Sigmoid colon (tissue), 7 donors: ENCODE data around the gene SHISA6. TPM values are rescaled to one million over a fixed set of nuclear protein-coding genes. Genes with fewer than 3 reads are reported as not detected.
"Not testable (repeated sequence)": the region's sequence is repeated elsewhere in the genome, so short reads cannot be mapped to it uniquely, and the experiment has no call there.

Source experiments
- DNase-seq: peaks from one replicate; pipeline ENCODE4 v3.0.0-alpha.2; 2019
- H3K27ac ChIP-seq, 4 donors: fragments of 200-600 bp; sonication (generic); one replicate each; pipeline ENCODE4 v1.5.1; 2016 to 2019; ENCODE audit warnings: mild to moderate bottlenecking in 1 of 4
- H3K27me3 ChIP-seq, 3 donors: fragments of 200-600 bp; sonication (generic); one replicate each; pipeline ENCODE4 v1.5.1; 2019; ENCODE audit warnings: mild to moderate bottlenecking in 1 of 3
- H3K36me3 ChIP-seq, 4 donors: fragments of 200-600 bp; sonication (generic); one replicate each; pipeline ENCODE4 v1.5.1; 2016 to 2019
- H3K4me1 ChIP-seq, 4 donors: fragments of 200-600 bp; sonication (generic); one replicate each; pipeline ENCODE4 v1.5.1; 2017 to 2019
- H3K4me3 ChIP-seq, 4 donors: fragments of 200-600 bp; sonication (generic); one replicate each; pipeline ENCODE4 v1.5.1; 2017 to 2019; ENCODE audit warnings: mild to moderate bottlenecking in 2 of 4, moderate library complexity in 1 of 4
- H3K9me3 ChIP-seq, 4 donors: fragments of 200-600 bp in 3 of 4; sonication (generic) in 3 of 4; one replicate each; pipeline versions ENCODE4 v1.5.1 to v1.6.1; 2013 to 2019
- EP300 ChIP-seq, 4 donors: sonication (generic); formaldehyde crosslinking; IDR thresholded peaks; one replicate each; pipeline ENCODE4 v1.6.1; 2017; ENCODE audit warnings: antibody characterized with exemption in 4 of 4
- POLR2A ChIP-seq, 2 donors: fragments of 450-650 bp; IDR thresholded peaks; one replicate each; pipeline ENCODE4 v1.6.1; 2016; ENCODE audit warnings: antibody characterized with exemption in 2 of 2, mild to moderate bottlenecking in 2 of 2, moderate library complexity in 2 of 2
- POLR2AphosphoS5 ChIP-seq, 4 donors: sonication (generic); formaldehyde crosslinking; IDR thresholded peaks; one replicate each; pipeline ENCODE4 v1.6.1; 2017; ENCODE audit warnings: antibody characterized with exemption in 4 of 4
- WGBS, 2 donors: extraction: QIAGEN DNeasy Blood & Tissue Kit; methylation state at CpG; one replicate each; pipeline ENCODE4 v1.1.7; 2013; 5-methylcytosine and 5-hydroxymethylcytosine counted together
- intact Hi-C: fragments of 100-400 bp; cut with DNase I; formaldehyde crosslinking; loops from one replicate; pipeline ENCODE4 v1.15.1; 2023
- polyA plus RNA-seq, 3 donors: library from polyadenylated mRNA; stranded (reverse); fragments of 200-250 nt; gene quantifications; one replicate each; pipeline ENCODE4 v1.2.3, GENCODE V29; 2013
- total RNA-seq, 4 donors: library from RNA; depleted of rRNA; stranded (reverse); fragments of >200 nt; gene quantifications; one replicate each; pipeline ENCODE4 v1.1.0, GENCODE V29; 2016
- TF ChIP-seq, protein P1 (sequence below), 4 experiments: fragments of 450-650 bp in 3 of 4; fragments of 200-600 bp in 1 of 4; IDR thresholded peaks; one replicate each; pipeline ENCODE4 v1.5.1; 2016 to 2019; ENCODE audit warnings: antibody characterized with exemption in 4 of 4, mild to moderate bottlenecking in 3 of 4, moderate library complexity in 2 of 4
- donor health status: healthy with polysubstance abuse.
- donor health status: Bipolar disorder and iron deficiency.
- donor health status: healthy.

Gene SHISA6
- total and polyA plus RNA-seq, 7 donors = under 0.01 to 1.1 (median 0.38) TPM; not detected in 1

DNA sequence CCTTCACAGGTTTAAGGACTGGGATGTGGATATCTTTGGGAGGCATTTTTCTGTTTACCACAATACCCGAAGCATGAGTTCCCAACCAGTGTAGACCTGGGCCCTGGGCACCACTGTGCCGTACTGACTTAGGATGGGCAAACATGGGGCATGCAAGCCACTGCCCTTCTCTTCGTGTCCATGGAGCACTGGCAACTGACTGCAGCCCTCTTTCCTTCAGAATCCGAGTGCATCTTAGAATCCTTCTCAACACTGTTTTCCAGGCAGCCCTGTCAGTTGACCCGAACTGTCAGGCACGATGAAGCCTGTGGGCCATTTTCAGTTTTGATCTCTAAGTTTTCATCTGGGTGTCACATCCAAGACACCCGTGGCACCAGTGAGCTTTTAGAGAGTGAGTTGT is 59.2 kb downstream of the SHISA6 start:
- Histone ChIP-seq H3K27ac (no peak overlapping the region), H3K27me3 (no peaks in the 10 kb centered on the region), H3K4me3 (no peak overlapping the region), H3K36me3 (no peaks in the 10 kb centered on the region), H3K4me1 (peaks cover 0 to 12% (median 11%) of the 10 kb centered on the region in 4 donors), H3K9me3 (no peaks in the 10 kb centered on the region)
- 91 to 92% methylated on average over 7 of the region's 7 CpGs for WGBS, 2 donors
- intact Hi-C loops = loop anchor here (10.0 kb wide), 1 partner anchor 555 kb away; no protein-coding TSS in a partner anchor
- DNase-seq = no peak
- TF ChIP-seq, protein P1, sequence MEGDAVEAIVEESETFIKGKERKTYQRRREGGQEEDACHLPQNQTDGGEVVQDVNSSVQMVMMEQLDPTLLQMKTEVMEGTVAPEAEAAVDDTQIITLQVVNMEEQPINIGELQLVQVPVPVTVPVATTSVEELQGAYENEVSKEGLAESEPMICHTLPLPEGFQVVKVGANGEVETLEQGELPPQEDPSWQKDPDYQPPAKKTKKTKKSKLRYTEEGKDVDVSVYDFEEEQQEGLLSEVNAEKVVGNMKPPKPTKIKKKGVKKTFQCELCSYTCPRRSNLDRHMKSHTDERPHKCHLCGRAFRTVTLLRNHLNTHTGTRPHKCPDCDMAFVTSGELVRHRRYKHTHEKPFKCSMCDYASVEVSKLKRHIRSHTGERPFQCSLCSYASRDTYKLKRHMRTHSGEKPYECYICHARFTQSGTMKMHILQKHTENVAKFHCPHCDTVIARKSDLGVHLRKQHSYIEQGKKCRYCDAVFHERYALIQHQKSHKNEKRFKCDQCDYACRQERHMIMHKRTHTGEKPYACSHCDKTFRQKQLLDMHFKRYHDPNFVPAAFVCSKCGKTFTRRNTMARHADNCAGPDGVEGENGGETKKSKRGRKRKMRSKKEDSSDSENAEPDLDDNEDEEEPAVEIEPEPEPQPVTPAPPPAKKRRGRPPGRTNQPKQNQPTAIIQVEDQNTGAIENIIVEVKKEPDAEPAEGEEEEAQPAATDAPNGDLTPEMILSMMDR (IDR thresholded peaks at IDR 0.05) = no peak
- TF ChIP-seq POLR2A (IDR thresholded peaks at IDR 0.05) (no peak), EP300 (IDR thresholded peaks at IDR 0.05) (no peak), POLR2AphosphoS5 (IDR thresholded peaks at IDR 0.05) (no peak)

DNA sequence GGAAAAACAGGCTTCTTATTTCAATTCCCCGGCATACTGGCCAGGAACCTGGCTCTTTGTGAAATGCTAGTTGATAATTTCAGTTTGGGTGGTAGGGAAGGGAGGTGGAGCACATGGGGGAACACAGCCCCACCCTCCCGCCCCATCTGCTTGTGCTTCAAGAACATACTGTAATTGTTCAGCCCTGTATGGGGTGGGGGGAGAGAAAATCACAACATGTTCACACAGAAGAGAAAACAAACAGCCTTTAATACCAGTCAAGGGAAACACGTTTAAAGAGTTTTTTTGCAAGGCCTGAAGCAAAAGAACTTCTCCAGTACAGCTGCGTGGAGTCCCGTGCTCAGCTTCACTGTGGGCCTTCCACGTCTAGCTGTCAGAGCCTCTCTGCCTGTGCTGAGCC is 59.7 kb downstream of the SHISA6 start:
- no peaks in the 10 kb centered on the region for H3K36me3 ChIP-seq
- H3K4me3 ChIP-seq = no peak overlapping the region
- DNase-seq = no peak
- H3K4me1 ChIP-seq = peaks cover 0 to 12% (median 11%) of the 10 kb centered on the region in 4 donors
- no peaks in the 10 kb centered on the region for H3K9me3 ChIP-seq
- no peak overlapping the region for H3K27ac ChIP-seq
- no peak for TF ChIP-seq POLR2AphosphoS5 (IDR thresholded peaks at IDR 0.05)
- TF ChIP-seq EP300 (IDR thresholded peaks at IDR 0.05) = no peak
- TF ChIP-seq, protein P1 (IDR thresholded peaks at IDR 0.05) = no peak
- no peak for TF ChIP-seq POLR2A (IDR thresholded peaks at IDR 0.05)
- WGBS, 2 donors = 80 to 89% methylated on average over 6 of the region's 6 CpGs
- intact Hi-C loops = loop anchor here (10.0 kb wide), 1 partner anchor 556 kb away; no protein-coding TSS in a partner anchor
- no peaks in the 10 kb centered on the region for H3K27me3 ChIP-seq

DNA sequence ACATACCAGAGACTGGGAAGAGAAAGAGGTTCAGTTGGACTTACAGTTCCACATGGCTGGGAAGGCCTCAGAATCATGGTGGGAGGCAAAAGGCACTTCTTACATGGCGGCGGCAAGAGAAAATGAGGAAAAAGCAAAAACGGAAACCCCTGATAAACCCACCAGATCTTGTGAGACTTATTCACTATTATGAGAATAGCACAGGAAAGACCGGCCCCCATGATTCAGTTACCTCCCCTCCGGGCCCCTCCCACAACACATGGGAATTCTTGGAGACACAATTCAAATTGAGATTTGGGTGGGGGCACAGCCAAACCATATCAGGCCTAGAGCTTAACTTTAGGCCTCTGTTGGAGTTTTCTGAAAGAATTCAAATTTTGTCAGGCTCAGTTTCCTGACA is 60.9 kb downstream of the SHISA6 start:
- intact Hi-C loops = loop anchor here (10.0 kb wide), 1 partner anchor 557 kb away; no protein-coding TSS in a partner anchor
- H3K27me3 ChIP-seq, DNase-seq, H3K4me3 ChIP-seq, H3K9me3 ChIP-seq, H3K36me3 ChIP-seq, H3K27ac ChIP-seq: not testable (repeated sequence)
- WGBS, 2 donors = 95 to 96% methylated on average over 5 of the region's 5 CpGs
- H3K4me1 ChIP-seq = peaks cover 0 to 12% (median 11%) of the 10 kb centered on the region in 4 donors

DNA sequence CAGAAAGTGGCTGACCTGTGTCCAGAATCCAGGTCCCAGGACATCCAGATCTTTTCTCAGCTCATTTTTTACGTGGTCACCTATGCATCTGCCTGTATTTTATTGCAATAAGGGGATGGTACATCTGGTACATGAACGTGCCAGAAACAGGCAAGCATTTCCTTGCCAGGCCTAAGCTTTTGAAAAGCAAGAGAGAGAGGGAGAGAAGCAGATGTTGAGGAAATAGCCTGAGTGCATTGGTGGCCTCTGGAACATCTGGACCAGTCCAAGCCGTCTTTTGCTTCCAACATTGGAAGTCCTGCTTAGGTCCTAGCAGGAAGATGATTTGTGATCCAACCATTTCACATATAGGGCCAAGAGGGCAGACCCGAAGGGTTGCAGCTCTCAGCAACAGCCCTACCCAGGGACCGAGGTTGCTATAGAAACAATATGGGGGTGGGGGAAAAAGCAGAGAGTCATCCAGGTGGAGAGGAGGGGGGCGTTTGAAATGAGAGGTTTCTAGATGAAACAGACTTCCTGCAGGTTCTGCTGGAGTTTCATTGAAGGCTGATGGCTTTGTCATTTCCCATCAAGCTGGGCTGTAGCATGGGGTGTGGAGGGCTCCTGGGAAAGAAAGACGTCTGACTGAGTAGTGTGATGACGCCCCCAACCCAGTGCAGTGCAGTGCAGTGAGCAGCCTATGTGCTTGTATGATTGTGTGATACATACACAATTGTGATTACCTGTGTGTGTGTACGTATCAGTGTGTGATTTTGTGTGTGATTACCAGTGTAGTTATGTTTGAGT is 61.6 kb downstream of the SHISA6 start:
- 80 to 84% methylated on average over 9 of the region's 9 CpGs for WGBS, 2 donors
- no peaks in the 10 kb centered on the region for H3K36me3 ChIP-seq
- H3K27ac ChIP-seq = no peak overlapping the region
- no peak overlapping the region for H3K4me3 ChIP-seq
- TF ChIP-seq POLR2A (IDR thresholded peaks at IDR 0.05) = no peak
- TF ChIP-seq EP300 (IDR thresholded peaks at IDR 0.05) = no peak
- TF ChIP-seq POLR2AphosphoS5 (IDR thresholded peaks at IDR 0.05) = no peak
- TF ChIP-seq, protein P1 (IDR thresholded peaks at IDR 0.05) = no peak
- DNase-seq = no peak
- no peaks in the 10 kb centered on the region for H3K27me3 ChIP-seq
- H3K9me3 ChIP-seq = no peaks in the 10 kb centered on the region
- H3K4me1 ChIP-seq = peaks cover 0 to 12% (median 11%) of the 10 kb centered on the region in 4 donors
- intact Hi-C loops = loop anchor here (10.0 kb wide), 1 partner anchor 558 kb away; no protein-coding TSS in a partner anchor

DNA sequence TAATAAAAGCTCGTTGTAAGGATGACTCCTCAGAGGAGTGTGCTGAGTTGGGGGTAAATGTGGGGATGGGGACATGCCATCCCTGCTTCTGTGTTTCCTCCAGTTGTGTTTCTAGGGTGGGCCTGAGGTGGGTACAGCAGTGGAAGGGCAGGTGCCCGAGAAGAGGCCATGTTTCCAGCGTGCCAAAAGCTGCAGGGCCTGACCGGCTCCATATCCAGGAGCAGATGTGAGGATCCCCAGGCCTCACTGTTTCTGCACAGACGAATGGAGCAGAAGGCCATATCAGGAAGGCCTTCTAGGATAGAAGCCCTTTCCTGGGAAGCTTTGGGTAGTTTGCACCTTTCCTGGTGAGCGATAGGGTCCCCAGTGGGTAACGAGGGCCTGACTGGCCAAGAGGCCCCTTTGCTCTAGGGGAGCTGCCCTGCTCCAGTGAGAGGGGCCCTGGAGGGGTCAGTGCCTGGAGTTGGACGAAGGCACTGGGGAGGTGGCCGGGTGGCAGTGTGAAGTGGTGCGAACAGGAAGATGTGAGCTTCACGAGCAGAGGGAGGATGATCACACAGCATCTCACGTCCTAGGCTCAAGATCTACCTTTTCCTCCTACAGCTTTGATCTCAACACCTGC is 62.9 kb downstream of the SHISA6 start:
- Histone ChIP-seq H3K27ac (no peak overlapping the region), H3K36me3 (no peaks in the 10 kb centered on the region), H3K4me1 (peaks cover 0 to 12% (median 11%) of the 10 kb centered on the region in 4 donors), H3K9me3 (no peaks in the 10 kb centered on the region), H3K27me3 (no peaks in the 10 kb centered on the region), H3K4me3 (no peak overlapping the region)
- no peak for DNase-seq
- TF ChIP-seq EP300 (IDR thresholded peaks at IDR 0.05) = no peak
- no peak for TF ChIP-seq POLR2A (IDR thresholded peaks at IDR 0.05)
- TF ChIP-seq, protein P1 (IDR thresholded peaks at IDR 0.05) = no peak
- no peak for TF ChIP-seq POLR2AphosphoS5 (IDR thresholded peaks at IDR 0.05)
- WGBS, 2 donors = 89 to 90% methylated on average over 12 of the region's 12 CpGs
- intact Hi-C loops = loop anchor here (10.0 kb wide), 1 partner anchor 559 kb away; no protein-coding TSS in a partner anchor
